ENCODE results near the gene SRGAP3. TPM values are rescaled to one million over a fixed set of nuclear protein-coding genes. Genes with fewer than 3 reads are reported as not detected.
"Not testable (repeated sequence)": the region's sequence is repeated elsewhere in the genome, so short reads cannot be mapped to it uniquely, and the experiment has no call there.

SRGAP3 gene
- total RNA-seq, result 10 to 100 TPM in 3 of 4 donors, 1 to 10 TPM in 1; 7.5 to 33.8 (median 16.0) TPM

- in situ Hi-C loops (cut with MboI; ENCODE audit: low pct_ligation_motif_present in 1 of 4, low pct_unique_long_range_greater_than_20kb in 1 of 4, low sequenced_read_pairs in 3 of 4) (no loop called here), intact Hi-C loops (cut with DNase I; ENCODE audit: low total_unique reads) (no loop called here)
- peaks cover 9 to 27% (median 17%) of the 10 kb centered on the region in 4 donors for H3K4me1 ChIP-seq
- 0 to 3% methylated on average over 2 to 28 of the region's 28 CpGs for WGBS, 2 donors (ENCODE audit: low coverage in 1 of 2)
- TF ChIP-seq POLR2A (IDR thresholded peaks at IDR 0.05), result no peak
- TF ChIP-seq POLR2AphosphoS5 (IDR thresholded peaks at IDR 0.05), result peak; percentile 32 to 81 (median 34)
- peak; percentile 32 to 66 (median 37) for TF ChIP-seq CTCF (IDR thresholded peaks at IDR 0.05)
- no peak for TF ChIP-seq EP300 (IDR thresholded peaks at IDR 0.05; ENCODE audit: low read depth)
- DNase-seq, result peak; percentile 92
- H3K27ac ChIP-seq, result peak within 1 kb of the TSS; percentile 53 to 71 (median 58)
- H3K36me3 ChIP-seq, result no peaks in the 10 kb centered on the region
- peak within 1 kb of the TSS; percentile 21 to 50 (median 40) for H3K4me3 ChIP-seq
- H3K27me3 ChIP-seq, result no peaks in the 10 kb centered on the region
- no peaks in the 10 kb centered on the region for H3K9me3 ChIP-seq
These were observed at the start of gene SRGAP3 for GRCh38 chr3:9249273-9250192. TSS of gene SRGAP3 (minus strand) at chr3:9249646. CDS start at chr3:9248951, 695 bp downstream.

DNA sequence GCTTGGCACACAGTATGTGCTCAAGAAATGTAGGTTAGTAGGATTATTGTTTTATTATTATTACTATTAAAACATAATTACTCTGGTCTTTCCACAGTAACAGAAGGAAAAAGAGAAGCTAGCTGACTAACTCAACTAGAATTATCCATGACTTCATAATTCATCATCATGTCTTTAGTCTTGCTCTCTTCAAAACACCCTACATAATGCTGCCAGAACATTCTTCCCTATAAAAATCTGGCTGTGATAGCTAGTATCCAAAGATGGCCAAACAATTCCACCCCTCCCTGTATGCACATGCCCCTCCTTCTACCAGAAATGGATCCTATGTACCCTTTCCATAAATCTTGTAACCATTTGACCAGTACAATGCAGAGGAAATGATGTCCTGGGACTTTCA is 48.8 kb upstream of the SRGAP3 start:
- DNase-seq, result no peak
- Histone ChIP-seq H3K9me3 (no peaks in the 10 kb centered on the region), H3K27ac (no peak overlapping the region), H3K4me3 (no peak overlapping the region), H3K4me1 (peaks cover 0 to 6% (median 2%) of the 10 kb centered on the region in 4 donors), H3K36me3 (no peaks in the 10 kb centered on the region), H3K27me3 (no peaks in the 10 kb centered on the region)
- in situ Hi-C loops (cut with MboI; ENCODE audit: low pct_ligation_motif_present in 1 of 4, low pct_unique_long_range_greater_than_20kb in 1 of 4, low sequenced_read_pairs in 3 of 4) (no loop called here), intact Hi-C loops (cut with DNase I; ENCODE audit: low total_unique reads) (no loop called here)
- TF ChIP-seq POLR2AphosphoS5 (IDR thresholded peaks at IDR 0.05) (no peak), CTCF (IDR thresholded peaks at IDR 0.05) (no peak), POLR2A (IDR thresholded peaks at IDR 0.05) (no peak), EP300 (IDR thresholded peaks at IDR 0.05; ENCODE audit: low read depth) (no peak)

- Histone ChIP-seq H3K9me3 (no peaks in the 10 kb centered on the region), H3K27me3 (no peaks in the 10 kb centered on the region), H3K4me1 (no peaks in the 10 kb centered on the region), H3K4me3 (no peak overlapping the region), H3K27ac (no peak overlapping the region), H3K36me3 (no peaks in the 10 kb centered on the region)
- TF ChIP-seq POLR2AphosphoS5 (IDR thresholded peaks at IDR 0.05) (no peak), EP300 (IDR thresholded peaks at IDR 0.05; ENCODE audit: low read depth) (no peak), CTCF (IDR thresholded peaks at IDR 0.05) (no peak), POLR2A (IDR thresholded peaks at IDR 0.05) (no peak)
- intact Hi-C loops (cut with DNase I; ENCODE audit: low total_unique reads) (no loop called here), in situ Hi-C loops (cut with MboI; ENCODE audit: low pct_ligation_motif_present in 1 of 4, low pct_unique_long_range_greater_than_20kb in 1 of 4, low sequenced_read_pairs in 3 of 4) (no loop called here)
- 83 to 91% methylated on average over 1 of the region's 1 CpG for WGBS, 2 donors (ENCODE audit: low coverage in 1 of 2)
- DNase-seq, result no peak
These were observed 46.8 kb upstream of the SRGAP3 start for GRCh38 chr3:9296241-9296640.

- DNase-seq, result no peak
- H3K4me3 ChIP-seq, result no peak overlapping the region
- H3K9me3 ChIP-seq, result no peaks in the 10 kb centered on the region
- in situ Hi-C loops (cut with MboI; ENCODE audit: low pct_ligation_motif_present in 1 of 4, low pct_unique_long_range_greater_than_20kb in 1 of 4, low sequenced_read_pairs in 3 of 4) (no loop called here), intact Hi-C loops (cut with DNase I; ENCODE audit: low total_unique reads) (no loop called here)
- H3K36me3 ChIP-seq, result no peaks in the 10 kb centered on the region
- TF ChIP-seq POLR2AphosphoS5 (IDR thresholded peaks at IDR 0.05), result no peak
- no peak for TF ChIP-seq EP300 (IDR thresholded peaks at IDR 0.05; ENCODE audit: low read depth)
- TF ChIP-seq POLR2A (IDR thresholded peaks at IDR 0.05), result no peak
- no peak for TF ChIP-seq CTCF (IDR thresholded peaks at IDR 0.05)
- no peaks in the 10 kb centered on the region for H3K4me1 ChIP-seq
- H3K27me3 ChIP-seq, result no peaks in the 10 kb centered on the region
- H3K27ac ChIP-seq, result no peak overlapping the region
These were observed 45.6 kb upstream of the SRGAP3 start for GRCh38 chr3:9295007-9295406.

DNA sequence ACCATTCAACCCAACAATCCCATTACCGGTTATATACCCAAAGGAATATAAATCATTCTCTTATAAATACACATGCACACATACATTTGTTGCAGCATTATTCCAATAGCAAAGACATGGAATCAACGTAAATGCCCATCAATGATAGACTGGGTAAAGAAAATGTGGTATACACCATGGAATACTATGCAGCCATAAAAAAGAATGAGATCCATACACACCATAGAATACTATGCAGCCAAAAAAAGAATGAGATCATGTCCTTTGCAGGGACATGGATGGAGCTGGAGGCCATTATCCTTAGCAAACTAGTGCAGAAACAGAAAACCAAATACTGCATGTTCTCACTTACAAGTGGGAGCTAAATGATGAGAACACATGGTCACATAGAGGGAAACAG is 44.5 kb upstream of the SRGAP3 start:
- H3K27ac ChIP-seq; H3K9me3 ChIP-seq; H3K27me3 ChIP-seq; H3K36me3 ChIP-seq; H3K4me3 ChIP-seq; in situ Hi-C loops (cut with MboI; ENCODE audit: low pct_ligation_motif_present in 1 of 4, low pct_unique_long_range_greater_than_20kb in 1 of 4, low sequenced_read_pairs in 3 of 4); H3K4me1 ChIP-seq; intact Hi-C loops (cut with DNase I; ENCODE audit: low total_unique reads); DNase-seq: not testable (repeated sequence)
- WGBS, 2 donors (ENCODE audit: low coverage in 1 of 2), result 86 to 91% methylated on average over 2 of the region's 2 CpGs
